ENCODE measurements around the gene IRGC. TPM values are rescaled to one million over a fixed set of nuclear protein-coding genes. Genes with fewer than 3 reads are reported as not detected.

The IRGC gene
- total RNA-seq, 4 donors from 2014 or later = not detected

DNA sequence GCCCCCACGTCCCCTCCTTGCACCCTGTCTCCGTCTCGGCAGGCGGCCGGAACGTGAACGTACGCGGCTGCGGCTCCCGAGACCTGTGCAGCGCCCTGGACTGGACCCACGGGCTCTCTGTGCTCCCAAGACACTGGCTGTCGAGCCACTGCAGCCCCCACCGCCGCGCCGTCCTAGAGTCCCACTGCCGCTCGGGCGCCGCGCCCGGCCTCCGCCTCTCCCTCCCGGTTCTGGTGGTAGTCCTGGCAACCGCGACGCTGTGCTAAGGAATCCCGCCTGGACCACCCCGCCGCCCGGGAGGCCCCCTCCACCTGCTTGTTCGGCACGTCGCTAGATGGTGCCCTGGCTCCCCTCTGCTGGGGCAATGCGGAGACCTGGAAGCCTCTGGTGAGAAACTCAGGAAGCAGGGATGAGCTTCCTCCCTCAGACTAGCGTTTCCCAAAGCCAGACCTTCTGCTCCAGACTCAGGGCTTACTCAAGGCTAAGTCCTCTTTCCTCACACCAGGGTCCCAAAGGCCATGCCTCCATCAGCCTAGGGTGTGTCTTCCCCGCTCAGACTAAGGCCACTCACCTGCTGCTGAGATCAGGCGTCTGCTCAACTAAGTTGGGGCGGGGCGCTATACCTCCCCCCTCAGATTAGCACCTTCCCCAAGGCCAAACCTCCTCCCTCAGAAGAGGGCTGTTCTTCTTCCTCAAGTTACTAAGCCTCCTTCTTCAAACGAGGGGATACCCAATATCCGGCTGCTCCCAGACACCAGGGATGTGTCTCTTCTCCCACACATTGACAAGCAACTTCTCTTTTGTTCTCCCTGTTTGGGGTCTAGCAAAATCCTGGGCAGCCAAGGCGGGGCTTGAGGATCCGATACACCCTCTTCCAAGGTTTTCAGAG is 16.1 kb upstream of the IRGC start:
- no peak for DNase-seq (ENCODE audit: extremely low spot score)
- Histone ChIP-seq H3K4me3 (peak overlapping the region; percentile 28 to 49 (median 42)), H3K36me3 (no peaks in the 10 kb centered on the region), H3K4me1 (peaks cover 7 to 21% (median 19%) of the 10 kb centered on the region in 4 donors), H3K9me3 (peaks cover 0 to 10% (median 0%) of the 10 kb centered on the region in 4 donors), H3K27ac (replicated peaks in 1 of 4) (peak overlapping the region; percentile 55 to 75 (median 61)), H3K27me3 (peaks cover 0 to 34% (median 8%) of the 10 kb centered on the region in 4 donors)
- intact Hi-C loops (cut with DNase I) = no loop called here
- 29% methylated on average over 34 of the region's 46 CpGs for WGBS
- TF ChIP-seq POLR2A (IDR thresholded peaks at IDR 0.05; ENCODE audit: low read depth) (no peak), CTCF (IDR thresholded peaks at IDR 0.05) (no peak), EP300 (IDR thresholded peaks at IDR 0.05) (no peak), POLR2AphosphoS5 (IDR thresholded peaks at IDR 0.05) (no peak)

DNA sequence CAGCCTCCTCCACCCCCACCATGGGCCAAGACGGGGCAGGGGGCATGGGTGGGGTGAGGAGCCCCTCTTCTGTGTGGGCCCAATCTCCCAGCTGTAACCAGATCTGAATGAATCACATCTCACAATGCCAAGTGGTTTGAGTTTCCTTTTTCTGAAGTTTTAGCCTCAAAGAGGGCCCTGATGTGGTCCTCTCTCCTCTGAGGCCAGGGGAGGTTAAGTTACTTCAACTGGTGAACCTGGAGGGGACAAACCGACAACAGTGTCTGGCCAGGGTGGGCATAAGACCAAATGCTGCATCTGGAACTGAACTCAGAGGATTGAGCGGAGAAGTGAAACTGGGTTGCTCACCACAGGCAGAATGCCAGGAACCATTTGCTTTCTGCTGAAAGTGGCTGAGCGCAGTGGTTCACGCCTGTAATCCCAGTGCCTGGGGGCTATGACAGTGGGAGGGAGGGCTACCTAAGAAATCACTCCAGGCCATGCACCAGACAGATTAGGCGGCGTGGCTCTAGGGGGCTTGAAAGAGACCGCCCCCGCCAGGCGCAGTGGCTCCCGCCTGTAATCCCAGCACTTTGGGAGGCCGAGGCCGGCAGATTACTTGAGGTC is 15.4 kb upstream of the IRGC start:
- intact Hi-C loops (cut with DNase I) = no loop called here
- Histone ChIP-seq H3K27me3 (peaks cover 0 to 34% (median 8%) of the 10 kb centered on the region in 4 donors), H3K4me3 (peak overlapping the region; percentile 18 to 36 (median 24)), H3K27ac (replicated peaks in 1 of 4) (peak overlapping the region; percentile 55 to 75 (median 61)), H3K9me3 (peaks cover 0 to 10% (median 0%) of the 10 kb centered on the region in 4 donors), H3K4me1 (peaks cover 7 to 21% (median 19%) of the 10 kb centered on the region in 4 donors), H3K36me3 (no peaks in the 10 kb centered on the region)
- WGBS = 69% methylated on average over 8 of the region's 13 CpGs
- no peak for TF ChIP-seq CTCF (IDR thresholded peaks at IDR 0.05)
- TF ChIP-seq EP300 (IDR thresholded peaks at IDR 0.05) = no peak
- no peak for TF ChIP-seq POLR2AphosphoS5 (IDR thresholded peaks at IDR 0.05)
- no peak for TF ChIP-seq POLR2A (IDR thresholded peaks at IDR 0.05; ENCODE audit: low read depth)
- DNase-seq (ENCODE audit: extremely low spot score) = peak; percentile 92

DNA sequence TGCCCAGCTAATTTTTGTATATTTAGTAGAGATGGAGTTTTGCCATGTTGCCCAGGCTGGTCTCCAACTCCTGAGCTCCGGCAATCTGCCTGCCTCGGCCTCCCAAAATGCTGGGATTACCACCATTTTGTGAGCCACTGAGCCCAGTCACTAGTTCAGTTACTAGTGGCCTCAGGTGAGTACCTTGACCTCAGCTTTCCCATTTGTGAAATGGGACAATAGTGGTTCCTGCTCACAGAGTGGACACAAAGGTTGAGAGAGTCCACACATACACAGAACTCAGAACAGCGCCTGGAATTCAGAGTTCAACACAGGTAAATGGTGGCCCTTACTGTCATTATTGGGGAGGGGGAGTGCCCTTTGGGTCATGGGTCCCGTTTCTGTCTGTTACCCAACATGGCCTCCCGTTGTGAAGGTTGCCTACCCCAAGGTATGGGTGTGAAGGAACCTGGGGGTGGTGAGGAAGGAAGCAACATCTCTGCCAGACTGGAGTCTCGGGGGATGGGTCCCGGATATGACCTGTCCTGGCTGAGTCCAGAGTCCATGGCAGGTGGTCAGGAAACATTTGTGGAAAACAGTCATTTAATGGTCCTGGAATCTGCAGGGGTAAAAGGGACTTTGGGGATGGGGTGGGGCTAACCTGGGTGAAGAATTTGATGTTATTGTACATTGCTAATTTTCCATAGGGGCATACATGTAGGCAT is 11.7 kb upstream of the IRGC start:
- Histone ChIP-seq H3K9me3 (peaks cover 0 to 11% (median 7%) of the 10 kb centered on the region in 4 donors), H3K36me3 (no peaks in the 10 kb centered on the region), H3K4me3 (no peak overlapping the region), H3K4me1 (peaks cover 5 to 18% (median 16%) of the 10 kb centered on the region in 4 donors), H3K27ac (replicated peaks in 1 of 4) (no peak overlapping the region), H3K27me3 (peaks cover 0 to 19% (median 5%) of the 10 kb centered on the region in 4 donors)
- no peak for DNase-seq (ENCODE audit: extremely low spot score)
- intact Hi-C loops (cut with DNase I) = no loop called here
- TF ChIP-seq POLR2A (IDR thresholded peaks at IDR 0.05; ENCODE audit: low read depth) = no peak
- WGBS = 72% methylated on average over 7 of the region's 7 CpGs

DNA sequence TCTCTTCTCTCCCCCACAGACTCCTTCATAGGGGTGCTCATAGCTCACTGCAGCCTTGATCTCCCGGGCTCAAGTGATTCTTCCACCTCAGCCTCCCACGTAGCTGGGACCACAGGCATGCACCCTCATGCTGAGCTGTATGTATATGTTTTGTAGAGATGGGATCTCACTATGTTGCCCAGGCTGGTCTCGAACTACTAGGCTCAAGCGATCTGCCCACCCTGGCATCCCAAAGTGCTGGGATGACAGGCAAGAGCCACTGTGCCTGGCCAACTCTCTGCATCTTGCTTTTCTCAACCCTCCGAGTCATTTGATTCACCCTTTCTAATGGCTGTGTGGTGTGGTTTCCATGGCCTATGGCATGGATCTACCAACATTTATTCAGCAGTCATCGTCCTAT is 10.1 kb upstream of the IRGC start:
- no peak overlapping the region for H3K4me3 ChIP-seq
- no peak for DNase-seq (ENCODE audit: extremely low spot score)
- intact Hi-C loops (cut with DNase I) = no loop called here
- peaks cover 0 to 2% (median 1%) of the 10 kb centered on the region in 4 donors for H3K4me1 ChIP-seq
- peaks cover 0 to 12% (median 7%) of the 10 kb centered on the region in 4 donors for H3K9me3 ChIP-seq
- peaks cover 0 to 10% (median 0%) of the 10 kb centered on the region in 4 donors for H3K27me3 ChIP-seq
- TF ChIP-seq POLR2A (IDR thresholded peaks at IDR 0.05; ENCODE audit: low read depth) (no peak), EP300 (IDR thresholded peaks at IDR 0.05) (no peak), CTCF (IDR thresholded peaks at IDR 0.05) (no peak), POLR2AphosphoS5 (IDR thresholded peaks at IDR 0.05) (no peak)
- H3K36me3 ChIP-seq = no peaks in the 10 kb centered on the region
- no peak overlapping the region for H3K27ac ChIP-seq (replicated peaks in 1 of 4)
- WGBS = 77% methylated on average over 6 of the region's 6 CpGs

Measured in esophagus muscularis mucosa (tissue), 4 donors.